Measurements from ENCODE around the gene ANGPTL4.
"Not testable (repeated sequence)": the region's sequence is repeated elsewhere in the genome, so short reads cannot be mapped to it uniquely, and the experiment has no call there.

Gene ANGPTL4

GRCh38 chr19:8385103-8385502 lies 21.1 kb downstream of the ANGPTL4 start:
- not testable (repeated sequence) for H2AFZ ChIP-seq (ENCODE audit: low read length, unreplicated experiment); H3K27ac ChIP-seq (ENCODE audit: low read depth, low read length); H3K4me1 ChIP-seq (ENCODE audit: control insufficient read depth, insufficient read depth, low read length, unreplicated experiment); H3K79me2 ChIP-seq (ENCODE audit: control insufficient read depth, insufficient read depth, low read length, unreplicated experiment); H3K27me3 ChIP-seq (ENCODE audit: insufficient read depth, low read length); H3K36me3 ChIP-seq (ENCODE audit: insufficient read depth, low read length); H3K4me3 ChIP-seq (ENCODE audit: low read depth, low read length)

GRCh38 chr19:8385566-8385965 lies 21.6 kb downstream of the ANGPTL4 start:
- H3K79me2 ChIP-seq (ENCODE audit: control insufficient read depth, insufficient read depth, low read length, unreplicated experiment); H3K27ac ChIP-seq (ENCODE audit: low read depth, low read length); H2AFZ ChIP-seq (ENCODE audit: low read length, unreplicated experiment); H3K36me3 ChIP-seq (ENCODE audit: insufficient read depth, low read length); H3K27me3 ChIP-seq (ENCODE audit: insufficient read depth, low read length); H3K4me3 ChIP-seq (ENCODE audit: low read depth, low read length); H3K4me1 ChIP-seq (ENCODE audit: control insufficient read depth, insufficient read depth, low read length, unreplicated experiment): not testable (repeated sequence)

DNA sequence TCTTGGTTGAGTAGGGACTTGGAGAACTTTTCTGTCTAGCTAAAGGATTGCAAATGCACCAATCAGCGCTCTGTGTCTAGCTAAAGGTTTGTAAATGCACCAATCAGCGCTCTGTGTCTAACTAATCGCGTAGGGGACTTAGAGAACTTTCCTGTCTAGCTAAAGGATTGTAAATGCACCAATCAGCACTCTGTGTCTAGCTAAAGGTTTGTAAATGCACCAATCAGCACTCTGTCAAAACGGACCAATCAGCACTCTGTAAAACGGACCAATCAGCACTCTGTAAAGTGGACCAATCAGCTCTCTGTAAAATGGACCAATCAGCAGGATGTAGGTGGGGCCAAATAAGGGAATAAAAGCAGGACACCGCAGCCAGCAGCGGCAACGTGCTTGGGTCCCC lies 22.5 kb downstream of the ANGPTL4 start:
- H3K27ac ChIP-seq (ENCODE audit: low read depth, low read length); H3K4me1 ChIP-seq (ENCODE audit: control insufficient read depth, insufficient read depth, low read length, unreplicated experiment); H3K4me3 ChIP-seq (ENCODE audit: low read depth, low read length); H2AFZ ChIP-seq (ENCODE audit: low read length, unreplicated experiment); H3K79me2 ChIP-seq (ENCODE audit: control insufficient read depth, insufficient read depth, low read length, unreplicated experiment); H3K36me3 ChIP-seq (ENCODE audit: insufficient read depth, low read length); H3K27me3 ChIP-seq (ENCODE audit: insufficient read depth, low read length): not testable (repeated sequence)

GRCh38 chr19:8386990-8387389 lies 23.0 kb downstream of the ANGPTL4 start:
- no peaks in the 10 kb centered on the region for H3K36me3 ChIP-seq (ENCODE audit: insufficient read depth, low read length)
- no peak overlapping the region for H3K4me3 ChIP-seq (ENCODE audit: low read depth, low read length)
- H2AFZ ChIP-seq (ENCODE audit: low read length, unreplicated experiment): no peak overlapping the region
- no peaks in the 10 kb centered on the region for H3K27me3 ChIP-seq (ENCODE audit: insufficient read depth, low read length)
- H3K4me1 ChIP-seq (ENCODE audit: control insufficient read depth, insufficient read depth, low read length, unreplicated experiment): peaks cover 11% of the 10 kb centered on the region
- no peak overlapping the region for H3K27ac ChIP-seq (ENCODE audit: low read depth, low read length)
- H3K79me2 ChIP-seq (ENCODE audit: control insufficient read depth, insufficient read depth, low read length, unreplicated experiment): peaks cover 10% of the 10 kb centered on the region

DNA sequence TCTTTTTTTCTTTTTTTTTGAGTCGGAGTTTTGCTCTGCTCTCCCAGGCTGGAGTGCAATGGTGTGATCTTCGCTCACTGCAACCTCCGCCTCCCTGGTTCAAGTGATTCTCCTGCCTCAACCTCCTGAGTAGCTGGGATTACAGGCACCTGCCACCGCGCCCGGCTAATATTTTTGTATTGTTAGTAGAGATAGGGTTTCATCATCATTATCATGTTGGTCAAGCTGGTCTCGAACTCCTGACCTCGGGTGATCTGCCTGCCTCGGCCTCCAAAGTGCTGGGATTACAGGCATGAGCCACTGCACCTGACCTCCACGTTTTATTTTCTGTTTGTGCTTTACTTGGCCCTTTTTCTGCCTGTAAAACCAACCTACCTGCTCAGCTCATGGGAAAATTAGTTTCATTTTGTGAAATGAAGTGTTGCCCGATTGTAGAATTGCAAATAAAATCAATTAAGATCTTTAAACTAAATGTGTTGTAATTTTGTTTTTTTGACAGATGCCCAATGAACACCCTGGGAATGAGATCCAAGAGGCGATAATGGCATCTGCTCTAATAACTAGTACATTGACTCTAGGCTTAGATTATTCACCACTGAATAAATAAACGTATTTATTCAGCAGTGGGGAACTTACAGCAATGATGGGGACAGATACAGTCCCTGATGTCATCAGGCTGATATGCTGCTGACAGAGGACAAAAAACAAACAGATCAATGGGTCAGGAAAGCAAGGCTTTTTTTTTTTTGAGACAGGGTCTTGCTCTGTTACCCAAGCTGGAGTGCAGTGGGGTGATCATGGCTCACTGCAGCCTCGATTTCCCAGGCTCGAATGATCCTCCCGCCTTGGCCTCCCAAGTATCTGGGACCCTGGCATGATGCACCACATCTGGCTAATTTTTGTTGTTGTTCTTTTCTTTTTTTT lies 24.0 kb downstream of the ANGPTL4 start:
- H3K36me3 ChIP-seq (ENCODE audit: insufficient read depth, low read length): no peaks in the 10 kb centered on the region
- no peak overlapping the region for H3K4me3 ChIP-seq (ENCODE audit: low read depth, low read length)
- peaks cover 16% of the 10 kb centered on the region for H3K79me2 ChIP-seq (ENCODE audit: control insufficient read depth, insufficient read depth, low read length, unreplicated experiment)
- H3K4me1 ChIP-seq (ENCODE audit: control insufficient read depth, insufficient read depth, low read length, unreplicated experiment): peaks cover 12% of the 10 kb centered on the region
- no peak overlapping the region for H2AFZ ChIP-seq (ENCODE audit: low read length, unreplicated experiment)
- no peak overlapping the region for H3K27ac ChIP-seq (ENCODE audit: low read depth, low read length)
- H3K27me3 ChIP-seq (ENCODE audit: insufficient read depth, low read length): no peaks in the 10 kb centered on the region

DNA sequence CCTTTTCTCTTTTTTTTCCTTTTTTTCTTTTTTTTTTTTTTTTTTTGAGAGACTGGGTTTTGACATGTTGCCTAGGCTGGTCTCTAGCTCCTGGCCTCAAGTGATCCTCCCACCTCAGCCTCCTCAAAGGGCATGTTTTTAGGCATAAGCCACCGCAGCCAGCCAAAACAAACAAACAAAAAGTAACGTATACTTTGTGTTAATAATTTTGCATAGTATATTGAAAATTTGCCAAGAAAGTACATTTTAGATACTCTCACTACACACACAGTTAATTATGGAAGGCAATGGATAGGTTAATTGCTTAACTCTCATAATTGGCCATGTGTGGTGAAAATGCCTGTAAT lies 24.6 kb downstream of the ANGPTL4 start:
- Histone ChIP-seq H3K27ac (ENCODE audit: low read depth, low read length) (no peak overlapping the region), H3K79me2 (ENCODE audit: control insufficient read depth, insufficient read depth, low read length, unreplicated experiment) (peaks cover 22% of the 10 kb centered on the region), H3K4me1 (ENCODE audit: control insufficient read depth, insufficient read depth, low read length, unreplicated experiment) (peaks cover 12% of the 10 kb centered on the region), H3K36me3 (ENCODE audit: insufficient read depth, low read length) (no peaks in the 10 kb centered on the region), H3K4me3 (ENCODE audit: low read depth, low read length) (no peak overlapping the region), H2AFZ (ENCODE audit: low read length, unreplicated experiment) (no peak overlapping the region), H3K27me3 (ENCODE audit: insufficient read depth, low read length) (no peaks in the 10 kb centered on the region)

DNA sequence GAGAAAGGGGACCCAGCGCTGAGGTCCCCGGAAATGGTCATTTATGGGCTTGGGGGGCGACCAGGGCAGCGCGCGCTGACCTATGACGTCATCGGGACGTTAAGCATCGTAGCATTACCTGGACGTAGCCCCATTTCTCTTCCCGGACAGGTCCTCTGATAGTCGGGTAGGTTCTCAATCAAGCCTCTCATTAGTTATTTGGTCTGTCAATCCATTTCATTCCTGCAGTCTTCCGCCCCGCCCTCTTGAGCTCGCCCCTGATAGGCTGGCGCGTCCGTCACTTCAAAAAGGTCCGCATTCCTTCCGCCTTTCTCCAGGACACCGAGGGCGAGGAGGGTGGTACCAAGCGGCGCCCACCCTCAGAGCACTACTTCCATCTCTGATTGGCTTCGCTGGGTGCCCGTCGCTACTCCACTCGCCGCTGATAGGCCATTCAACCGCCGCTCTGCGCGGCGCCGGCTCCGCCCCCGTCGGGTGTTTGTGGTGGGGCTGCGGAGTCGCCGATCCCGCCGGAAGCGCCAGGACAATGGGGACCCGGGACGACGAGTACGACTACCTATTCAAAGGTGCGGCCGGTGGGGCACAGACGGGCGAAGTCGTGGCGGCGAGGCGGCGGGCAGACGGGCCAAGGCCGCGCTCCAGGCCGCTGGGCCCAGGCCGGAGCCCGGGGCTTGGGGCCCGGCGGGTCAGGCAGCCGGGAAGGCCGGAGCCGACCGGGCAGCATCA lies 26.1 kb downstream of the ANGPTL4 start, which contains the start of gene RAB11B:
Gene RAB11B, plus strand, starts transcription at position 470 of the 726 bp plus-strand sequence. Its CDS starts 57 bp downstream, at position 527.
- Histone ChIP-seq H3K27ac (ENCODE audit: low read depth, low read length) (peak within 1 kb of the TSS; percentile 99), H3K36me3 (ENCODE audit: insufficient read depth, low read length) (no peaks in the 10 kb centered on the region), H3K4me1 (ENCODE audit: control insufficient read depth, insufficient read depth, low read length, unreplicated experiment) (peaks cover 15% of the 10 kb centered on the region), H2AFZ (ENCODE audit: low read length, unreplicated experiment) (peak within 1 kb of the TSS; percentile 62), H3K27me3 (ENCODE audit: insufficient read depth, low read length) (no peaks in the 10 kb centered on the region), H3K4me3 (ENCODE audit: low read depth, low read length) (peak within 1 kb of the TSS; percentile 98), H3K79me2 (ENCODE audit: control insufficient read depth, insufficient read depth, low read length, unreplicated experiment) (peaks cover 25% of the 10 kb centered on the region)

DNA sequence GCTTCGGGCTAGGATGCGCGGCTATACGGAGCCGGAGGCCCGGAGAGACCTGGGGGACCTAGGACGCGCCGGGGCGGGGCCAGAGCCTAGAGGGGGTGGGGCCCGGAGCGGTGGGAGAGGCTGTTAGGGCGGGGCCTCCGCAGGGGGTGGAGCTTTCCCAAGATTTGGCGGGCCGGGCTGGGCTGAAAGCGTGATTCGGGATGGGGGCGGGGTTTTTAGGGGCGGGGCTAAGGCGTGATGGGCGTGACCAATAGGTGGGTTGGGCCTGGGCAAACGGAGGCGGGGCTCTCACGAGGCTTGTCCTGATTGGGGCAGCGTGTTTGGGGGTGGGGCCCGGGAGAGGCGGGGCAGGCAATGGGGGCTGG lies 26.6 kb downstream of the ANGPTL4 start:
- peak overlapping the region; percentile 98 for H3K4me3 ChIP-seq (ENCODE audit: low read depth, low read length)
- H3K27me3 ChIP-seq (ENCODE audit: insufficient read depth, low read length): no peaks in the 10 kb centered on the region
- no peaks in the 10 kb centered on the region for H3K36me3 ChIP-seq (ENCODE audit: insufficient read depth, low read length)
- peak overlapping the region; percentile 99 for H3K27ac ChIP-seq (ENCODE audit: low read depth, low read length)
- H3K79me2 ChIP-seq (ENCODE audit: control insufficient read depth, insufficient read depth, low read length, unreplicated experiment): peaks cover 28% of the 10 kb centered on the region
- H3K4me1 ChIP-seq (ENCODE audit: control insufficient read depth, insufficient read depth, low read length, unreplicated experiment): peaks cover 15% of the 10 kb centered on the region
- peak overlapping the region; percentile 59 for H2AFZ ChIP-seq (ENCODE audit: low read length, unreplicated experiment)

- H3K79me2 ChIP-seq (ENCODE audit: control insufficient read depth, insufficient read depth, low read length, unreplicated experiment): peaks cover 36% of the 10 kb centered on the region
- H2AFZ ChIP-seq (ENCODE audit: low read length, unreplicated experiment): no peak overlapping the region
- no peaks in the 10 kb centered on the region for H3K36me3 ChIP-seq (ENCODE audit: insufficient read depth, low read length)
- H3K4me1 ChIP-seq (ENCODE audit: control insufficient read depth, insufficient read depth, low read length, unreplicated experiment): peaks cover 15% of the 10 kb centered on the region
- no peak overlapping the region for H3K27ac ChIP-seq (ENCODE audit: low read depth, low read length)
- peak overlapping the region; percentile 98 for H3K4me3 ChIP-seq (ENCODE audit: low read depth, low read length)
- H3K27me3 ChIP-seq (ENCODE audit: insufficient read depth, low read length): no peaks in the 10 kb centered on the region
These were observed 27.5 kb downstream of the ANGPTL4 start for GRCh38 chr19:8391198-8392016.

- H3K79me2 ChIP-seq (ENCODE audit: control insufficient read depth, insufficient read depth, low read length, unreplicated experiment): peaks cover 41% of the 10 kb centered on the region
- H3K4me1 ChIP-seq (ENCODE audit: control insufficient read depth, insufficient read depth, low read length, unreplicated experiment): peaks cover 18% of the 10 kb centered on the region
- H3K4me3 ChIP-seq (ENCODE audit: low read depth, low read length): no peak overlapping the region
- H3K36me3 ChIP-seq (ENCODE audit: insufficient read depth, low read length): no peaks in the 10 kb centered on the region
- H3K27ac ChIP-seq (ENCODE audit: low read depth, low read length): no peak overlapping the region
- H2AFZ ChIP-seq (ENCODE audit: low read length, unreplicated experiment): no peak overlapping the region
- H3K27me3 ChIP-seq (ENCODE audit: insufficient read depth, low read length): no peaks in the 10 kb centered on the region
These were observed 28.1 kb downstream of the ANGPTL4 start for GRCh38 chr19:8392017-8392591.
